ENCODE data around the gene TTC8.

- TF ChIP-seq CTCF (IDR thresholded peaks at IDR 0.05; ENCODE audit: low read depth, low read length, missing input control): no peak
- no peak for TF ChIP-seq ZBTB33 (IDR thresholded peaks at IDR 0.05)
- no peak for TF ChIP-seq JUND (IDR thresholded peaks at IDR 0.05)
- no peak for TF ChIP-seq TAF1 (conservative IDR thresholded peaks at IDR 0.05)
- no peak for TF ChIP-seq MAX (IDR thresholded peaks at IDR 0.05)
Observed at GRCh38 chr14:88904864-88905263, 80.4 kb downstream of the TTC8 start.

All from liver (tissue), 3 donors.